Mucosa of stomach (tissue), 1 donor: ENCODE measurements around the gene LCN10.
"Not testable (repeated sequence)": the region's sequence is repeated elsewhere in the genome, so short reads cannot be mapped to it uniquely, and the experiment has no call there.

ENCODE experiments used
- H3K27me3 ChIP-seq: one replicate; pipeline ENCODE4 v1.7.0; 2013; ENCODE audit warnings: mild to moderate bottlenecking, low read length; ENCODE audit not compliant: control insufficient read depth, insufficient read depth
- H3K36me3 ChIP-seq: one replicate; pipeline ENCODE4 v1.7.0; 2013; ENCODE audit warnings: low read length; ENCODE audit not compliant: control insufficient read depth, insufficient read depth
- H3K4me1 ChIP-seq: one replicate; pipeline ENCODE4 v1.7.0; 2013; ENCODE audit warnings: mild to moderate bottlenecking, low read length; ENCODE audit not compliant: control insufficient read depth, insufficient read depth
- H3K4me3 ChIP-seq: one replicate; pipeline ENCODE4 v1.7.0; 2013; ENCODE audit warnings: low read length
- H3K9ac ChIP-seq: one replicate; pipeline ENCODE4 v1.7.0; 2013; ENCODE audit warnings: mild to moderate bottlenecking, low read length, moderate library complexity
- H3K9me3 ChIP-seq: one replicate; pipeline ENCODE4 v1.7.0; 2013; ENCODE audit warnings: mild to moderate bottlenecking, low read length, moderate library complexity; ENCODE audit not compliant: control insufficient read depth
- donor health status: Pancreatic carcinoma.

LCN10 gene

DNA sequence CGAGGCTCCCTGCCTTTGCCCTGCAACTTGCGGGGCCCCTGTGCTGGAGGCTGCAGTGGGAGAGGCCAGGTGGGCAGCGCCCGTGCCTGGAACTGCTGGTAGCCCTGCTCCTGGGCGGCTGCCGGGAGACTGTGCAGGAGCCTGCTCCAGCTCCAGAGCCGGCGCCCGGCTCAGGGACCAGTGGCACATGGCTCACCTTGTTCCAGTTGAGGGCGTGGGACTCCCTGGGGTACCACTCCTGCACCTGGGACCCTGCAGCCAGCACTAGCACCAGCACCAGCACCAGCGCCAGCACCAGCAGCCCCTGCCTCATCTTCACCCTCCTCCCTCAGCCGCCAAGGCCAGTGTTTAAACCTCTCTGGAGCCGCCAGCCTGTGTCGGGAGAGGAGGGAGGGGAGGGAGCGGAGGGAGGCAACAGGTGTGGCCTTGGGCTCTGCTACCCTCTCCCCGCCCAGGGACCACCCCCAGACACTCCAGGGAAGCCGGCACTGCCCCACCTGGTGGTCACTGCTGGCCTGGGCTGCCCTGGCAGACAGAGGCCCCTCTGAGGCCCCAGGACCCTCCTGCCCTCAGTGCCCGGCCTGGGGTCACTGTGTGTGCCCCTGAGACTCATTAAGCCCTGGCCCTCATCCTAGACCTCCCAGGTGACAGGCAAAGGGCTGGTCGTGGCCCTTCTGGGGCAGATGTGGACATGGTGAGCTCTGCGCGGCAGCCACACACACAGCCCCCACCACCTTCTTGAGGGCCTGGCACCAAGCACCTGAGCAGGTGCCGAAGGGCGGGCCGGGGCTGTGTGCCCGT, at the start of gene LCN10:
Gene LCN10, minus strand, starts transcription at position 350 of the 801 bp plus-strand sequence. Its CDS starts 37 bp downstream, at position 313.
- Histone ChIP-seq H3K9ac (no peak within 1 kb of the TSS), H3K4me3 (no peak within 1 kb of the TSS)

DNA sequence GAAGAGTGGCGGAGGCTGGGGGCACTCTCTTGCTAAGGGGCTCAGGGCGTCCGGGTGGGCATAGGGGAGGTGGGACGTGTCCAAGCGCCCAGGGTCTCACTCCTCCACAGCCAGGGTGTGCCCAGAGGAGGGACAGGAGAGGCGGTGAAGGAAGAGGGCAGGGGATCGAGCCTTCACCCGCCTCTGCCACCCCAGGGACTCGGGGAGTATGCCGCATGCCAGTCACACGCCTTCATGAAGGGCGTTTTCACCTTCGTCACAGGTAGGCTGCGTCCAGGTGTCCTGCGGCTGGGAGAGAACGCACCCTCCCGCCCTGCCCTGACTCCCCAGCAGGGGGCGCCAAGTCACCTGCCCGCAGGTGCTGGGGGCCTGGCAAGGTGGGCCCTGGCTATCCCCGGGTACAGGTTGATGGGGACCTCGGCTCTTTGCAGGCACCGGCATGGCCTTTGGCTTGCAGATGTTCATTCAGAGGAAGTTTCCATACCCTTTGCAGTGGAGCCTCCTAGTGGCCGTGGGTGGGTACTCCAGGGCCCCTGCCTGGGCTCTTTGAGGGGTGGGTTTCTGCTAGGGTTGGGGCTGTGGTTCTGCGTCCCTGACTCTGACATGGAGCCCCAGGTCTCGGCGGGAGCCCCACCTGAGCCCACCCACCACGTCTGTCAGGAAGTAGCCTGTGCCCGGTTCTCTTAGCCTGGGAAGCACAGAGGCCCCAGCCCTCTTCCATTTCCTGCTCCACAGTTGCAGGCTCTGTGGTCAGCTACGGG, 49.0 kb upstream of the LCN10 start:
- no peaks in the 10 kb centered on the region for H3K36me3 ChIP-seq
- no peaks in the 10 kb centered on the region for H3K9me3 ChIP-seq

More for the DNA sequence above, at the start of gene LCN10:
- Histone ChIP-seq H3K27me3 (peaks cover 40% of the 10 kb centered on the region), H3K36me3 (no peaks in the 10 kb centered on the region), H3K9me3 (no peaks in the 10 kb centered on the region), H3K4me1 (peaks cover 12% of the 10 kb centered on the region)

DNA sequence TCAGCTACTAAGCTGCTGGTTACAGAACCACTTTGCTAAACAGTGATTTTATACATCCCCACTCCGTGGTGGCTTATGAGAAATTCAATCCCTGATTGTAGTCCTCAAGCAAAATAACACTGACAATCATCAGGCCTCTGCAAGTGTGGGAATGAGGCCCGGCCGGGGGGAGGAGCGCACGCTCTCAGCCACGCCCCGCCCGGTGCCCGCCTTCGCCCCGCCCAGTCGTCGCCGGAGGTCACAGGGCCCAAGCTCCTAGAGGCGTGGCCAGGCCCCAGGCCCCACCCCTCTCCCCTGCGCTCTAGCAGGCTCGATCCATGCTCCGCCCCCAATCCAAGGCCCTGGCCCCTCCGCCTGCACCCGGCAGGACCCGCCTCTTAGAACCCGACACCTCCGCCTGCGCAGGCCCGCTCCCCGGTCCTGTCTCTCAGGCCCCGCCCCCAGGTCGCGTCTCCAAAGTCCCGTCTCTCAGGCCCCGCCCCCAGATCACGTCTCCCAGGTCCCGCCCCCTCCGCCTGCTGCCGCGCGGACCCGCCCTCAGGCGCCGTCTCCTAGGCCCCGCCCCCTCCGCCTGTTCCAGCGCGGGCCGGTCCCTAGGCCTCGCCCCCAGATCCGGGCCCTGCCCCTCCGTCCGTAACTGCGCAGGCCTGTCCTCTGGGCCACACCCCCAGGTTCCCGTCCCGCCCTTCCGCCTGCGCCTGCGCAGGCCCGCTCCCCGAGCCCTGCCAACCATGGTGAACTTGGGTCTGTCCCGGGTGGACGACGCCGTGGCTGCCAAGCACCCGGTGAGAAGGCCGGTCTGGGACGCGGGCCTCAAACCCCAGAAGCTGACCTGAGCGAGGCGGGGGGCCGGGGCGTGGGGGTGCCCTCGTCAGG, 48.1 kb upstream of the LCN10 start, which contains the start of gene TMEM141:
Gene TMEM141, plus strand, starts transcription at position 705 of the 876 bp plus-strand sequence. Its CDS starts 27 bp downstream, at position 732.
- Histone ChIP-seq H3K9me3 (no peaks in the 10 kb centered on the region), H3K9ac (peak within 1 kb of the TSS; percentile 93), H3K27me3 (peaks cover under 1% of the 10 kb centered on the region), H3K36me3 (no peaks in the 10 kb centered on the region), H3K4me3 (peak within 1 kb of the TSS; percentile 82), H3K4me1 (peaks cover 46% of the 10 kb centered on the region)

More for the DNA sequence above, 49.0 kb upstream of the LCN10 start:
- H3K9ac ChIP-seq = peak overlapping the region; percentile 93
- H3K27me3 ChIP-seq = peaks cover 6% of the 10 kb centered on the region
- peak overlapping the region; percentile 82 for H3K4me3 ChIP-seq
- H3K4me1 ChIP-seq = peaks cover 52% of the 10 kb centered on the region

DNA sequence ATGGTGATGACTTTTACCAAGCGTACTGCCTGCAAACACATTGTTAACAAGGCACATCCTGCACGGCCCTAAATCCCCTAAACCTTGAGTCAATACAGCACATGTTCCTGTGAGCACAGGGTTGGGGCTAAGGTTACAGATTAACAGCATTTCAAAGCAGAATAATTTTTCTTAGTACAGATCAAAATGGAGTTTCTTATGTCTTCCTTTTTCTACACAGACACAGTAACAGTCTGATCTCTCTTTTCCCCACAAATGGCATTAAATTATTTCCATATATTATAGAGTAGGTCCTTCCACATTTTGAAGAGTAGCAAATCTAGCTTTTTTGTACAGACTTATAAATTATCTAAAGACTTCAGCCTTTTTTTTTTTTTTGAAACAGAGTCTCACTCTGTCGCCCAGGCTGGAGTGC, 46.8 kb upstream of the LCN10 start:
- Histone ChIP-seq H3K27me3 (no peaks in the 10 kb centered on the region), H3K9ac (no peak overlapping the region), H3K36me3 (no peaks in the 10 kb centered on the region), H3K4me1 (peaks cover 42% of the 10 kb centered on the region), H3K9me3 (no peaks in the 10 kb centered on the region), H3K4me3 (no peak overlapping the region)

DNA sequence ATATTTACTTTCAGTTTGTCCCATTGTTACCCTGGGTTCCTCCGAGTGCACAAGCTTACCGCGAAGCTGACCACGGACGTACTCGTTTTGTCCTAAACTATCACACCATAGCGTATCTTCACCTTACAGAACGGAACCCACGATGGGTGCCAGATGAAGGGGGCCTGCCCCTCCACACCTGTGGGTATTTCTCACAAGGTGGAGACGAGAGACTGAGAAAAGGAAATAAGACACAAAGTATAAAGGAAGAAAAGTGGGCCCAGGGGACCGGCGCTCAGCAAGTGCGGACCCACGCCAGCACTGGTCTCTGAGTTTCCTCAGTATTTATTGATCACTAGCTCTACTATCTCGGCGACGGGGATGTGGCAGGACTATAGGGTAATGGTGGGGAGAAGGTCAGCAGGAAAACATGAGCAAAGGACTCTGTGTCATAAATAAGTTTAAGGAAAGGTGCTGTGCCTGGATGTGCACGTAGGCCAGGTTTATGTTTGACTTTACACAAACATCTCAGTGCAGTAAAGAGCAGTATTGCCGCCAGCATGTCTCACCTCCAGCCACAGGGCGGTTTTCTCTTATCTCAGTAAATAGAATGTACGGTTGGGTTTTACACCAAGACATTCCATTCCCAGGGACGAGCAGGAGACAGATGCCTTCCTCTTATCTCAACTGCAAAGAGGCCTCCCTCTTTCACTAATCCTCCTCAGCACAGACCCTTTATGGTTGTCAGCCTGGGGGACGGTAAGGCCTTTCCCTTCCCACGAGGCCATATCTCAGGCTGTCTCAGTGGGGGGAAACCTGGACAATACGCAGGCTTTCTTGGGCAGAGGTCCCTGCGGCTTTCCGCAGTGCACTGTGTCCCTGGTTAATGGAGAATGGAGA, 46.1 kb upstream of the LCN10 start:
- H3K4me1 ChIP-seq = peaks cover 42% of the 10 kb centered on the region
- not testable (repeated sequence) for H3K36me3 ChIP-seq, H3K4me3 ChIP-seq, H3K9me3 ChIP-seq, H3K27me3 ChIP-seq
- peak overlapping the region; percentile 28 for H3K9ac ChIP-seq

DNA sequence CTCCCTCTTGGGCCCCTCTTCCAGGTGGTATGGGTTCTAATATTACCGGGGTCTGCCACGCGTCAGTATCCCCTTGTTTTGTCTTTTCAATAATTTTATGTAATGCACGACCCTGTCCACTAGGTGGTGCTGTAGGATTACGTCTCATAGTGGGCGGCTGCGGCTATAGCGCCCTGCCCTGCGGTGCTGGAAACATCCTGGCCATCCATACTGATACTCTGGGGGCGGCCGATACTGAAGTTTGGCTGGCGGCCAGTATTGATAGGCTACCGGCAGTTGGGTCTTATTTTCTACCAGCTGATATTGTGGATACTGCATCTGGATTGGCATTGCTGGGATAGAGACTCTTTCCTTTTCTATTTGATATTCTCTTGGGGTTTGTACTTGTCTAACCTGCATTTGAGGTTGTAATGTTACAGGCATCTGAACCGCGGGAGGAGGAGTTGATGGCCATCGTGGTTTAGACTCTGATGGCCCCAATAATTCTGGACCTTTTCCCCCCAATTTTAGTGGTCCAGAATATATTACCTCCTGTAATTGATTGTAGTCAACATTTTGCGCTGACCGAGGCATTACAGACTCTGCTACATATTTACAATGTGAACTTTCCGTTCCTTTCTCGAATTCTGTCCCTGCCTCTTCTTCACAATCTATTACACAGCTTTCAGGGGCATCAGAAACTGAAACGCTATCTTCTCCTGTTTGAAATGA, 45.1 kb upstream of the LCN10 start:
- H3K9me3 ChIP-seq = no peaks in the 10 kb centered on the region
- no peaks in the 10 kb centered on the region for H3K27me3 ChIP-seq
- H3K4me1 ChIP-seq = peaks cover 33% of the 10 kb centered on the region
- H3K9ac ChIP-seq = peak overlapping the region; percentile 28
- no peaks in the 10 kb centered on the region for H3K36me3 ChIP-seq
- H3K4me3 ChIP-seq = no peak overlapping the region

DNA sequence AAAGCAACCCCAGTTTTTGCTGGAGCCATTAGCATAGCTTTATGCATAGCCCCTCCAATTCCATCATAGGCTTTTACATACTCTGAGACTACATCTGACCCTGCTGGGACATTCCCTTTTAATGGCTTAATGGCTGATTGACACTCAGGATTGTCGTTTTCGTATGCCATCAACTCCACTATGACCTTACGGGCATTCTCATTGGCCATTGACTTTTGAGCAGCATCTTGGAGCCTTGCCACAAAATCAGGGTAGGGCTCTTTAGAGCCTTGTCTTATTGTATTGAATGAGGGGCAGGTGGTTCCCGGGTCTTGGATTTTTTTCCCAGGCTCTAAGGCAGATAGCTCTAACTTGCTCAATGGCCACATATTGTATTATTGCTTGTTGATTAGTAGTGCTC, 44.2 kb upstream of the LCN10 start:
- peaks cover 24% of the 10 kb centered on the region for H3K4me1 ChIP-seq
- not testable (repeated sequence) for H3K27me3 ChIP-seq, H3K9me3 ChIP-seq, H3K9ac ChIP-seq, H3K4me3 ChIP-seq, H3K36me3 ChIP-seq

DNA sequence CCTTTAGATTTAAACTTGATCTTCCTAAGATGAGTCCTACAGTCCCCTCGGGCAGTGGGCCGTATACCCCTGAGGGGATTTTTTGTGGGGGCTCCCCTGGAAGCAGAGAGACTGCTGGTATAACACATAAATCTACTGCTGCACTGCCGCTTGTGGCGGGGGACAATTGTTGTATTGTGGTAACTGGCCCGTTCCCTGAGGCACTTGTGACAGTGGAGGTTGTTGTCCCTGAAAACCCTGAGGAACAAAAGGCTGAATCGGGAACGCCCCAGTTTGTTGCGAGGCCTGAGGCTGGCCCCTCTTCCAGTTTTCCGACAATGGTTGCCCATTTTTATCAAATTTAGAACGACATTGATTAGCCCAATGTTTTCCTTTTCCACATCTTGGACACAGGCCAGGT, 43.7 kb upstream of the LCN10 start:
- H3K4me1 ChIP-seq = peaks cover 19% of the 10 kb centered on the region
- H3K36me3 ChIP-seq = no peaks in the 10 kb centered on the region
- no peak overlapping the region for H3K4me3 ChIP-seq
- no peaks in the 10 kb centered on the region for H3K9me3 ChIP-seq
- no peak overlapping the region for H3K9ac ChIP-seq
- H3K27me3 ChIP-seq = no peaks in the 10 kb centered on the region

DNA sequence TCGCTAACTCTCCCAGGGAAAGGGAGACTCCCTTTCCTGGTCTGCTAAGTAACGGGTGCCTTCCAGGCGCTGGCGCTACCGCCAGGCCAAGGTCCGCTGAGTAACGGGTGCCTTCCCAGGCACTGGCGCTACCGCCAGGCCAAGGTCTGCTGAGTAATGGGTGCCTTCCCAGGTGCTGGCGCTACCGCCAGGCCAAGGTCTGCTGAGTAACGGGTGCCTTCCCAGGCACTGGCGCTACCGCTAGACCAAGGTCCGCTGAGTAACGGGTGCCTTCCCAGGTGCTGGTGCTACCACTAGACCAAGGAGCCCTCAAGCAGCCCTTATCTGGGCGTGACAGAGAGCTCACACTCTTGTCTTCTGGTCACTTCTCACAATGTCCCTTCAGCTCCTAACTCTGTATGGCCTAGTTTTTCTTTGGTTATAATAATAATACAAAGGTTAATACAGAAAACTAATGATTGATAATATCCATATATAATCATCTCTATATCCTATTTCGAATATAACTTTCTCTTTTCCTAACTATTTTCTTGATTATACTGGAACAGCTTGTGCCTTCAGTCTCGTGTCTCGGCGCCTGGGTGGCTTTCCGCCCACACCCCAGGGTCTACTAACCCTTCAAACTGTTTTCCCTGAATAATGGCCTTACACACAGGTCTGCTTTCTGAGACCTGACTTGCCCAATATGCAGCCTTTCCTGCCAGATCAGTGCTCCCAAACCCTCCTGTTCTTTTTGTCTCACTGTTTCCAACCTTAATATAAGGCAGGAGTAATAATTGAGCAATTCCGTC, 43.0 kb upstream of the LCN10 start:
- H3K4me3 ChIP-seq, H3K27me3 ChIP-seq, H3K36me3 ChIP-seq, H3K9me3 ChIP-seq, H3K9ac ChIP-seq: not testable (repeated sequence)
- H3K4me1 ChIP-seq = peaks cover 16% of the 10 kb centered on the region

DNA sequence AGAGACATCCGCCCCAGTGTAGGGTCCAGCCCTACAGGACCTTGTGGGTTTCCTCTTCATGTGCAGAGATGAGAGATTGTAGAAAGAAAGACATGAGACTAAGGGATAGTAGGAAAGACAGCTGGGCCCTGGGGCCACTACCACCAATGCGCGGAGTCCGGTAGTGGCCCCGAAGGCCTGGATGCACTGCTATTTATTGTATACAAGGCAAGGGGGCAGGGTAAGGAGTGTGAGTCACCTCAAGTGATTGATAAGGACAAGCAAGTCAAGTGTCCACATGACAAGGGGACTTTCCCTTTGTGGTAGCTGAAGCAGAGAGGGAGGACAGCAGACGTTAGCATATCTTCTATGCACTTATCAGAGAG, 42.2 kb upstream of the LCN10 start:
- Histone ChIP-seq H3K27me3 (no peaks in the 10 kb centered on the region), H3K36me3 (no peaks in the 10 kb centered on the region), H3K9ac (no peak overlapping the region), H3K9me3 (no peaks in the 10 kb centered on the region), H3K4me3 (no peak overlapping the region), H3K4me1 (peaks cover 10% of the 10 kb centered on the region)
